ENCODE measurements around the gene TMEM238. TPM values are rescaled to one million over a fixed set of nuclear protein-coding genes. Genes with fewer than 3 reads are reported as not detected.

The TMEM238 gene
- total and polyA plus RNA-seq, 7 donors = 0.10 to 2.9 (median 0.52) TPM; not detected in 1

GRCh38 chr19:55368701-55369563 is 15.2 kb downstream of the TMEM238 start:
- DNase-seq = no peak
- intact Hi-C loops (cut with DNase I) = no loop called here
- peak in 2 of 4 donors; percentile 21 to 24 for ATAC-seq

GRCh38 chr19:55368106-55368505 is 16.0 kb downstream of the TMEM238 start:
- peaks cover 0 to 48% (median 30%) of the 10 kb centered on the region in 3 donors for H3K27me3 ChIP-seq (ENCODE audit: insufficient read depth in 3 of 3, low read length in 2 of 3)
- DNase-seq = no peak

More at GRCh38 chr19:55368701-55369563, 15.2 kb downstream of the TMEM238 start:
- Histone ChIP-seq H3K4me1 (no peaks in the 10 kb centered on the region), H3K27ac (no peak overlapping the region), H3K27me3 (ENCODE audit: insufficient read depth in 3 of 3, low read length in 2 of 3) (peaks cover 0 to 53% (median 31%) of the 10 kb centered on the region in 3 donors), H3K4me3 (peak overlapping the region; percentile 22), H3K36me3 (ENCODE audit: insufficient read depth in 1 of 2, low read depth in 1 of 2) (no peaks in the 10 kb centered on the region), H3K9me3 (no peaks in the 10 kb centered on the region)
- TF ChIP-seq, protein P1, sequence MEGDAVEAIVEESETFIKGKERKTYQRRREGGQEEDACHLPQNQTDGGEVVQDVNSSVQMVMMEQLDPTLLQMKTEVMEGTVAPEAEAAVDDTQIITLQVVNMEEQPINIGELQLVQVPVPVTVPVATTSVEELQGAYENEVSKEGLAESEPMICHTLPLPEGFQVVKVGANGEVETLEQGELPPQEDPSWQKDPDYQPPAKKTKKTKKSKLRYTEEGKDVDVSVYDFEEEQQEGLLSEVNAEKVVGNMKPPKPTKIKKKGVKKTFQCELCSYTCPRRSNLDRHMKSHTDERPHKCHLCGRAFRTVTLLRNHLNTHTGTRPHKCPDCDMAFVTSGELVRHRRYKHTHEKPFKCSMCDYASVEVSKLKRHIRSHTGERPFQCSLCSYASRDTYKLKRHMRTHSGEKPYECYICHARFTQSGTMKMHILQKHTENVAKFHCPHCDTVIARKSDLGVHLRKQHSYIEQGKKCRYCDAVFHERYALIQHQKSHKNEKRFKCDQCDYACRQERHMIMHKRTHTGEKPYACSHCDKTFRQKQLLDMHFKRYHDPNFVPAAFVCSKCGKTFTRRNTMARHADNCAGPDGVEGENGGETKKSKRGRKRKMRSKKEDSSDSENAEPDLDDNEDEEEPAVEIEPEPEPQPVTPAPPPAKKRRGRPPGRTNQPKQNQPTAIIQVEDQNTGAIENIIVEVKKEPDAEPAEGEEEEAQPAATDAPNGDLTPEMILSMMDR (IDR thresholded peaks at IDR 0.05) = no peak
- 5 to 12% (median 6%) methylated on average over 28 to 54 of the region's 54 CpGs for WGBS, 3 donors

DNA sequence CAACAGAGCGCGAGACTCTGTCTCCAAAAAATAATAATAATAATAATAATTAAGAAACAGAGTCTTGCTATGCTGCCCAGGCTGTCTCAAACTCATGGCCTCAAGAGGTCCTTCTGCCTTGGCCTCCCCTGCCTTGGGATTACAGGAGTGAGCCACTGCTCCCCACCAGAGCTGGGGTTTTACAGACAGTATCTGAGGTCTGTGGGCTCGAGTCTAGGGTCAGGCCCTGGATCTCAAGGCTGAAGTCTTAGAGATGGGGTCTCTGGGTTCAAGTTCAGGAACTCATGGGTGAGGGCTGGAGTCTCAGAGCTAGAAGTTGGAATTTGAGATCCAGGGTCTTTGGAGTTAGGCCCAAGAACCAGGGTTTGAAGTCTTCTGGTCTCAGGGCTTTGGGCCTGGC is 17.3 kb downstream of the TMEM238 start:
- ATAC-seq = no peak
- DNase-seq = no peak
- peaks cover 0 to 37% (median 22%) of the 10 kb centered on the region in 3 donors for H3K27me3 ChIP-seq (ENCODE audit: insufficient read depth in 3 of 3, low read length in 2 of 3)
- no peak overlapping the region for H3K4me3 ChIP-seq
- no peak overlapping the region for H3K27ac ChIP-seq
- no peaks in the 10 kb centered on the region for H3K36me3 ChIP-seq (ENCODE audit: insufficient read depth in 1 of 2, low read depth in 1 of 2)
- H3K9me3 ChIP-seq = no peaks in the 10 kb centered on the region
- TF ChIP-seq, protein P1 (IDR thresholded peaks at IDR 0.05) = no peak
- H3K4me1 ChIP-seq = no peaks in the 10 kb centered on the region
- intact Hi-C loops (cut with DNase I) = no loop called here
- 60 to 80% (median 77%) methylated on average over 3 of the region's 3 CpGs for WGBS, 3 donors

More at GRCh38 chr19:55368106-55368505, 16.0 kb downstream of the TMEM238 start:
- no peaks in the 10 kb centered on the region for H3K36me3 ChIP-seq (ENCODE audit: insufficient read depth in 1 of 2, low read depth in 1 of 2)
- WGBS, 3 donors = 79 to 83% (median 80%) methylated on average over 15 to 16 of the region's 16 CpGs
- H3K4me3 ChIP-seq = no peak overlapping the region
- TF ChIP-seq, protein P1 (IDR thresholded peaks at IDR 0.05) = no peak
- no peaks in the 10 kb centered on the region for H3K4me1 ChIP-seq
- ATAC-seq = no peak
- H3K9me3 ChIP-seq = no peaks in the 10 kb centered on the region
- H3K27ac ChIP-seq = no peak overlapping the region
- intact Hi-C loops (cut with DNase I) = no loop called here

- TF ChIP-seq, protein P1 (IDR thresholded peaks at IDR 0.05) = no peak
- DNase-seq (no peak), ATAC-seq (no peak)
- Histone ChIP-seq H3K4me1 (no peaks in the 10 kb centered on the region), H3K27ac (no peak overlapping the region), H3K4me3 (no peak overlapping the region), H3K36me3 (ENCODE audit: insufficient read depth in 1 of 2, low read depth in 1 of 2) (no peaks in the 10 kb centered on the region), H3K9me3 (no peaks in the 10 kb centered on the region), H3K27me3 (ENCODE audit: insufficient read depth in 3 of 3, low read length in 2 of 3) (peaks cover 0 to 29% (median 20%) of the 10 kb centered on the region in 3 donors)
- WGBS, 3 donors = 66 to 68% (median 68%) methylated on average over 19 of the region's 19 CpGs
- intact Hi-C loops (cut with DNase I) = no loop called here
Measured at GRCh38 chr19:55365964-55366363, 18.1 kb downstream of the TMEM238 start.
